Tibial artery (tissue), 4 donors: Measurements from ENCODE around the gene CEBPE.

Experiments used
- DNase-seq, 2 donors: peaks; one replicate each; pipeline ENCODE4 v3.0.0-alpha.2; 2019
- H3K27ac ChIP-seq, 2 donors: fragments of 200-600 bp; sonication (generic) in 1 of 2; 1 replicate in 1 of 2; 2 replicates in 1 of 2; pipeline ENCODE4 v1.5.1; 2018 to 2019; ENCODE audit warnings: mild to moderate bottlenecking in 1 of 2
- H3K27me3 ChIP-seq, 2 donors: fragments of 200-600 bp; sonication (generic) in 1 of 2; one replicate each; pipeline versions ENCODE4 v1.5.1 to v1.6.0; 2016 to 2019
- H3K36me3 ChIP-seq, 3 donors: fragments of 200-600 bp; sonication (generic) in 2 of 3; one replicate each; pipeline ENCODE4 v1.5.1; 2016 to 2019; ENCODE audit warnings: mild to moderate bottlenecking in 2 of 3
- H3K4me1 ChIP-seq, 4 donors: fragments of 200-600 bp; sonication (generic) in 2 of 4; 1 replicate in 3 of 4; 2 replicates in 1 of 4; pipeline ENCODE4 v1.5.1; 2016 to 2019
- H3K4me3 ChIP-seq, 2 donors: fragments of 200-600 bp; sonication (generic) in 1 of 2; 1 replicate in 1 of 2; 2 replicates in 1 of 2; pipeline ENCODE4 v1.5.1; 2018 to 2019; ENCODE audit warnings: mild to moderate bottlenecking in 2 of 2
- H3K9me3 ChIP-seq, 3 donors: fragments of 200-600 bp; sonication (generic) in 1 of 3; one replicate each; pipeline ENCODE4 v1.5.1; 2016 to 2019
- intact Hi-C: fragments of 100-400 bp; cut with DNase I; formaldehyde crosslinking; loops from one replicate; pipeline ENCODE4 v1.15.0; 2023; ENCODE audit warnings: low total_unique reads
- TF ChIP-seq, protein P1 (sequence below), 2 experiments: fragments of 200-600 bp in 1 of 2; fragments of 450-650 bp in 1 of 2; IDR thresholded peaks; one replicate each; pipeline ENCODE4 v1.5.1; 2017 to 2019; ENCODE audit warnings: antibody characterized with exemption in 2 of 2, mild to moderate bottlenecking in 1 of 2, moderate library complexity in 1 of 2

CEBPE gene

GRCh38 chr14:23101213-23101970 is 17.7 kb downstream of the CEBPE start:
- TF ChIP-seq, protein P1, sequence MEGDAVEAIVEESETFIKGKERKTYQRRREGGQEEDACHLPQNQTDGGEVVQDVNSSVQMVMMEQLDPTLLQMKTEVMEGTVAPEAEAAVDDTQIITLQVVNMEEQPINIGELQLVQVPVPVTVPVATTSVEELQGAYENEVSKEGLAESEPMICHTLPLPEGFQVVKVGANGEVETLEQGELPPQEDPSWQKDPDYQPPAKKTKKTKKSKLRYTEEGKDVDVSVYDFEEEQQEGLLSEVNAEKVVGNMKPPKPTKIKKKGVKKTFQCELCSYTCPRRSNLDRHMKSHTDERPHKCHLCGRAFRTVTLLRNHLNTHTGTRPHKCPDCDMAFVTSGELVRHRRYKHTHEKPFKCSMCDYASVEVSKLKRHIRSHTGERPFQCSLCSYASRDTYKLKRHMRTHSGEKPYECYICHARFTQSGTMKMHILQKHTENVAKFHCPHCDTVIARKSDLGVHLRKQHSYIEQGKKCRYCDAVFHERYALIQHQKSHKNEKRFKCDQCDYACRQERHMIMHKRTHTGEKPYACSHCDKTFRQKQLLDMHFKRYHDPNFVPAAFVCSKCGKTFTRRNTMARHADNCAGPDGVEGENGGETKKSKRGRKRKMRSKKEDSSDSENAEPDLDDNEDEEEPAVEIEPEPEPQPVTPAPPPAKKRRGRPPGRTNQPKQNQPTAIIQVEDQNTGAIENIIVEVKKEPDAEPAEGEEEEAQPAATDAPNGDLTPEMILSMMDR (IDR thresholded peaks at IDR 0.05): no peak
- H3K9me3 ChIP-seq: no peaks in the 10 kb centered on the region
- peaks cover 0 to 17% (median 13%) of the 10 kb centered on the region in 4 donors for H3K4me1 ChIP-seq
- peaks cover 22% of the 10 kb centered on the region in 3 donors for H3K36me3 ChIP-seq
- no peak overlapping the region for H3K4me3 ChIP-seq
- no peak for DNase-seq
- H3K27ac ChIP-seq: no peak overlapping the region
- H3K27me3 ChIP-seq: no peaks in the 10 kb centered on the region
- intact Hi-C loops: no loop called here

GRCh38 chr14:23099212-23099861 is 19.7 kb downstream of the CEBPE start:
- DNase-seq: peak in 1 of 2 donors; percentile 53
- intact Hi-C loops: no loop called here
- peaks cover 0 to 19% (median 14%) of the 10 kb centered on the region in 4 donors for H3K4me1 ChIP-seq
- H3K27me3 ChIP-seq: no peaks in the 10 kb centered on the region
- H3K4me3 ChIP-seq: no peak overlapping the region
- TF ChIP-seq, protein P1 (IDR thresholded peaks at IDR 0.05): no peak
- H3K27ac ChIP-seq: no peak overlapping the region
- H3K36me3 ChIP-seq: peaks cover 22% of the 10 kb centered on the region in 3 donors
- H3K9me3 ChIP-seq: no peaks in the 10 kb centered on the region

GRCh38 chr14:23097786-23098185 is 21.3 kb downstream of the CEBPE start:
- Histone ChIP-seq H3K4me1 (peaks cover 0 to 31% (median 24%) of the 10 kb centered on the region in 4 donors), H3K4me3 (no peak overlapping the region), H3K27ac (no peak overlapping the region), H3K36me3 (peaks cover 22 to 23% (median 22%) of the 10 kb centered on the region in 3 donors), H3K27me3 (no peaks in the 10 kb centered on the region), H3K9me3 (no peaks in the 10 kb centered on the region)
- TF ChIP-seq, protein P1 (IDR thresholded peaks at IDR 0.05): no peak
- intact Hi-C loops: no loop called here
- no peak for DNase-seq

- Histone ChIP-seq H3K4me1 (peaks cover 0 to 42% (median 26%) of the 10 kb centered on the region in 4 donors), H3K9me3 (no peaks in the 10 kb centered on the region), H3K4me3 (peak within 1 kb of the TSS; percentile 73 to 95), H3K27ac (peak within 1 kb of the TSS; percentile 94 to 99), H3K27me3 (no peaks in the 10 kb centered on the region), H3K36me3 (peaks cover 32 to 41% (median 34%) of the 10 kb centered on the region in 3 donors)
- TF ChIP-seq, protein P1 (IDR thresholded peaks at IDR 0.05): no peak
- DNase-seq: peak; percentile 100
- intact Hi-C loops: no loop called here
Observed at GRCh38 chr14:23095196-23096108, 23.6 kb downstream of the CEBPE start, which contains the start of gene C14orf119. Gene C14orf119, plus strand, starts transcription at chr14:23095505. Its CDS starts 2,154 bp downstream, at chr14:23097659.

DNA sequence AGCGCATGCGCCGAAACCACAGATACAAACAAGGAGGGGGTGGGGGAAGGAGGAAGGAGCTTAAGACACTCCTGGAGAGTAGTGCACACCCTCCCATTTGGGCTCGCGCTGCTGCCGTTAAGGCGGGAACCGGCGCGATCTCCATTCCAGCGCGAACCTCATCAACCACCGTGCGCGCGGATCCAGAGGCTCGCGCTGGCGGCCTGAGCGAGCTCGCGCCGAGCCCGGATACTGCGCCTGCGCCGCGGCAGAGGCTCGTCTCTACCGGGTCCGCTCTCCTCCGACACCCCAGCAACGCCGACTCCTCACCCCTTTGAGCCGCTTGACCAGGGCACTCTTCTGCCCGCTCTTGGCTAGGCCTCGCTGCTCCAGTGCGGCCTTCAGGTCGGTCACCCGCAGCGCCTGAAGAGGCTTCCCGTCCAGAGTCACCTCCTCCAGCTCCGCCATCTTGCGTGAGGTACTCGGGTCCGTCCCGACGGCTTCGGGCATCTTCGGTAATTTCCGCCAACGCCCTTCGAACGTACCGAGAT is 24.3 kb downstream of the CEBPE start, which contains the start of gene ACIN1:
Gene ACIN1, minus strand, starts transcription at position 471 of the 530 bp plus-strand sequence. Its CDS starts 24 bp downstream, at position 447.
- peak in 1 of 2 donors; percentile 70 for DNase-seq
- Histone ChIP-seq H3K27ac (peak within 1 kb of the TSS; percentile 94 to 99), H3K9me3 (no peaks in the 10 kb centered on the region), H3K4me3 (peak within 1 kb of the TSS; percentile 73 to 95), H3K36me3 (peaks cover 39 to 48% (median 41%) of the 10 kb centered on the region in 3 donors), H3K27me3 (no peaks in the 10 kb centered on the region), H3K4me1 (peaks cover 0 to 42% (median 26%) of the 10 kb centered on the region in 4 donors)
- intact Hi-C loops: no loop called here
- TF ChIP-seq, protein P1 (IDR thresholded peaks at IDR 0.05): no peak
